ENCODE results near the gene TPO.

The TPO gene

GRCh38 chr2:1584051-1584531 lies 170.8 kb downstream of the TPO start:
- DNase-seq (ENCODE audit: low read depth in 2 of 2) = no peak

- no peak for DNase-seq (ENCODE audit: low read depth in 2 of 2)
Measured at GRCh38 chr2:1584691-1585485, 171.6 kb downstream of the TPO start.

GRCh38 chr2:1585635-1586034 lies 172.4 kb downstream of the TPO start:
- DNase-seq (ENCODE audit: low read depth in 2 of 2) = no peak

DNA sequence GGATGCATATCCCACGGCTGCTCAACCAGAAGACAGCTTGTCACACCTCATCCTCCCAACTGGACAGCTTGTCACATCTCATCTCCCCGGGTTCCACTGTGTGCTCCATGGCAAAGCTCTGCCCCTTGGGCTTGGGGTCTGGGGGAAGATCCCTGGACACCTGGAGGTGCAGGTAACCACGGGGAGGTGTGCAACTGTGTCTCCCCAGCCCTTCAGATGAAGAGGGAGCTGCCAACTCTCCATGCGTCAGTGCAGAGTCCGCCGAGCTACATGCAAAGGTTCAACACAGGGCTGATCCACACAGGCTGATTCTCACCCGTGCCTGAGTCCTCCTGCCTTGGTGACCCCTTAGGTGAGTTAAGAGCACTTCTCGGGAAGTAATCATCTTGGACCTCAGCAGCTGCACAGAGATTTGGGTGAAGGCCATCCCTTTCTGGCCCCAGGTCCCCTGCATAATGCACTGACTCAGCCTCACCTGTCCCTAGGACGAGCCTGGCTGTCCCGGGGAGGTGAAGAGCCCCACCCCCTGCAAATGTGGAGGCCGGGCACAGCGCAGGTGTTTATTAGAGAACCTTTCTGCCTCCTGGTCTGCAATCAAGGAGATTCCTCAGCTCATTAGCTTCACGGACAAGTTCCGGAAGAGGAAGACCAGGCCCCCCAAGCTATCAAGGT lies 173.1 kb downstream of the TPO start:
- no peak for DNase-seq (ENCODE audit: low read depth in 2 of 2)

GRCh38 chr2:1586923-1587840 lies 173.9 kb downstream of the TPO start:
- DNase-seq (ENCODE audit: low read depth in 2 of 2) = no peak

GRCh38 chr2:1588051-1588977 lies 175.1 kb downstream of the TPO start:
- no peak for DNase-seq (ENCODE audit: low read depth in 2 of 2)

- no peak for DNase-seq (ENCODE audit: low read depth in 2 of 2)
Measured at GRCh38 chr2:1588978-1589621, 175.8 kb downstream of the TPO start.

DNA sequence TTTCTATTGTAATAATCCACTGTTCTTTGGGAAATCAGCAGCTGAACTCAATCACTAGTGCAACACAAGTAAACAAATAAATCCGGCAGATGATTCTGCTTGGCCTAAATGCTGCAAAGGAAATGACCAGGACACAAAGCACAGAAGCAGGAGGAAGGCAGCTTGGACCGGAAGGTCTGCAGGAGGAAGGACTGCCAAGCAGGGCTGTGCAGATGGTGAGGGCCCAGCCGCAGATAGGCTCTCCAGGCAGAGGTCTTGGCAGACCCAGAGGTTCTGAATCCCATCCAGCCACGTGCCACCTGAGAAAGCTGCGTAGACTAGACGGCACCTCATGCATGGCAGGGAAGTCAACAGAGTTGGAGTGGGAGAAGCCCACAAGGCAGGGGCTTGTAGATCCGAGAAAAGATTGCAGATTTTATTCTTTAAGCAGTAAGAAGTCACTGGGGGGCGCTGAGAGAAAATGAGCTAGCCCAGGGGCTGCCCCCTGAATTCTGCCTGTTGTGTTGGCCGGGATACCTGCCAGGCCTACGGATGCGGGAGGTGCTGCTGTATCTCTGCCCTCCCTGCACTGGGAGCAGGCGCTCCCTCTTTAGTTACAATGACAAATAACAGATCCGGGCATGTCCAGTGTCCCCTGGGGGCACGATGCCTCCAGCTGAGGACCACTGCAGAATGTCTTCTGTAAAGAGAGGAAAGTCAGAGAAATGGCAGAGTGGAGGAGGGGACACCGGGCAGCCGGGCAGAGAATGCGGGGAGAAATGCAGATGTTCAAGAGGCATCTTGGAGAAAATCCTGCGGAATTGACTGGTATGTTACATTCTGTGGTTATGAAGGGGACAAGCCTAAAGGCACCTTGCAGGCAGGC lies 177.6 kb downstream of the TPO start:
- DNase-seq (ENCODE audit: low read depth in 2 of 2) = no peak

DNA sequence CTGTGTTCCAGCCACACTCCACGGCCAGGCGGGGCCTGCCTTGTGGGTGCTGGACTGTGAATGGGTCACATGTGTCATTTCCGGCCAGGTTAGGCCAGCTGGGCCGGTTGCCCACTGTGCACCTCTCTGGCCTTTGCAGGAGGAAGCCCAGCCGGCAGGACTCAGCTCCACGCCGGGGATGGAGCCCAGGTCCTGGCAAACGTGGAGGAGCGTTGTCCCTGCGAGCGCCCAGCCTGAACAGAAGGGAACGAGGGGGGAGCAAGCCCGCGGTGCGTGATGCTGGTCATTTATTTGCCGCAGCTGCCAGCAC lies 178.2 kb downstream of the TPO start:
- DNase-seq (ENCODE audit: low read depth in 2 of 2) = no peak
